ENCODE results near the gene IQSEC1.

The IQSEC1 gene

DNA sequence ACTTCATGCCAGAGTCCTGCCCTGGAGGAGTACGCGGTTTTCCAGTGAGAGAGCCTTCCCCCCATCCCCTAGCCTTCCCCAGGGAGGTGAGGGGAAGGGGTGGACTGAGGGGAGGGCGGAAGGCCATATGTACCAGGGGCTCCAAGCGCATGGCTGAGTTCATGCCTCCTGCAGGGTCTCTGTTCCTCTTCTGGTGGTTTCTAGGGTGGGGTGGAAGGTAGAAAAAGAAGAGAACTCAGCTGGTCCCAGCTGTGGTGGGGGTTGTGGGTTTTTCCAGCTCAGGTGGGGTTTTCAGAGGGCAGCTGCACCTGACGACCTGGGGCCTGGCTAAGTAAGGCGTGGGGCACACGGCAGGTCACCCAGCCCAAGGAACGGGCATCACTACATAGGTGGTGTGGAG is 10.7 kb upstream of the IQSEC1 start:
- Histone ChIP-seq H3K9ac (ENCODE audit: low read length in 2 of 2) (no peak overlapping the region), H3K27me3 (ENCODE audit: control insufficient read depth in 1 of 2, insufficient read depth in 2 of 2, low read length in 2 of 2) (no peaks in the 10 kb centered on the region), H3K27ac (ENCODE audit: low read length) (no peak overlapping the region), H3K4me3 (ENCODE audit: low read length in 2 of 2) (no peak overlapping the region), H3K36me3 (ENCODE audit: control insufficient read depth in 2 of 2, insufficient read depth in 2 of 2, low read length in 2 of 2) (no peaks in the 10 kb centered on the region), H3K4me1 (ENCODE audit: control insufficient read depth, insufficient read depth, low read length) (peaks cover 4% of the 10 kb centered on the region), H3K9me3 (ENCODE audit: control insufficient read depth in 2 of 2, low read length in 2 of 2) (no peaks in the 10 kb centered on the region)

- Histone ChIP-seq H3K27ac (ENCODE audit: low read length) (no peak overlapping the region), H3K9me3 (ENCODE audit: control insufficient read depth in 2 of 2, low read length in 2 of 2) (no peaks in the 10 kb centered on the region), H3K4me3 (ENCODE audit: low read length in 2 of 2) (no peak overlapping the region), H3K36me3 (ENCODE audit: control insufficient read depth in 2 of 2, insufficient read depth in 2 of 2, low read length in 2 of 2) (no peaks in the 10 kb centered on the region), H3K9ac (ENCODE audit: low read length in 2 of 2) (no peak overlapping the region), H3K27me3 (ENCODE audit: control insufficient read depth in 1 of 2, insufficient read depth in 2 of 2, low read length in 2 of 2) (peaks cover 0 to 2% of the 10 kb centered on the region in 2 donors), H3K4me1 (ENCODE audit: control insufficient read depth, insufficient read depth, low read length) (peaks cover 5% of the 10 kb centered on the region)
Observed at GRCh38 chr3:13083254-13083653, 10.0 kb upstream of the IQSEC1 start.

DNA sequence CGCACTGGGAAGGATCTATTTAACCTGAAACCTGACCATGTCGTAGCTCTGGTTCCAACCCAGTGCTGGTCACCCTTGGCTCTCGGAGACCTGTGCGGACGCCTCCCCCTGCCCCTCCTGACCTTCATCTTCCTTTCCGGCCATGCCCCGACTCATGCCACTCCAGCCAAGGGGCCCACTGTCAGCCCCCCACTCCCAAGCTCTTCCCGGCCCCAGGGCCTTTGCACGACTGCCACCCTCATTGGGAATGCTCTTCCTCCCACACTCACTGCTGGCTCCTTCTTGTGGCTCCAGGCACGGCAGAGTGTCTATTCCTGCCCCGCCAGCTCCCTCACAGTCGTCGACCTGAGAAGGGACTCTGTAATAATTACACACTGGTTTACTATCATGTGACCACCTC is 9.4 kb upstream of the IQSEC1 start:
- Histone ChIP-seq H3K9me3 (ENCODE audit: control insufficient read depth in 2 of 2, low read length in 2 of 2) (no peaks in the 10 kb centered on the region), H3K4me3 (ENCODE audit: low read length in 2 of 2) (no peak overlapping the region), H3K27me3 (ENCODE audit: control insufficient read depth in 1 of 2, insufficient read depth in 2 of 2, low read length in 2 of 2) (peaks cover 0 to 2% of the 10 kb centered on the region in 2 donors), H3K36me3 (ENCODE audit: control insufficient read depth in 2 of 2, insufficient read depth in 2 of 2, low read length in 2 of 2) (no peaks in the 10 kb centered on the region), H3K27ac (ENCODE audit: low read length) (no peak overlapping the region), H3K9ac (ENCODE audit: low read length in 2 of 2) (no peak overlapping the region), H3K4me1 (ENCODE audit: control insufficient read depth, insufficient read depth, low read length) (peaks cover 10% of the 10 kb centered on the region)

DNA sequence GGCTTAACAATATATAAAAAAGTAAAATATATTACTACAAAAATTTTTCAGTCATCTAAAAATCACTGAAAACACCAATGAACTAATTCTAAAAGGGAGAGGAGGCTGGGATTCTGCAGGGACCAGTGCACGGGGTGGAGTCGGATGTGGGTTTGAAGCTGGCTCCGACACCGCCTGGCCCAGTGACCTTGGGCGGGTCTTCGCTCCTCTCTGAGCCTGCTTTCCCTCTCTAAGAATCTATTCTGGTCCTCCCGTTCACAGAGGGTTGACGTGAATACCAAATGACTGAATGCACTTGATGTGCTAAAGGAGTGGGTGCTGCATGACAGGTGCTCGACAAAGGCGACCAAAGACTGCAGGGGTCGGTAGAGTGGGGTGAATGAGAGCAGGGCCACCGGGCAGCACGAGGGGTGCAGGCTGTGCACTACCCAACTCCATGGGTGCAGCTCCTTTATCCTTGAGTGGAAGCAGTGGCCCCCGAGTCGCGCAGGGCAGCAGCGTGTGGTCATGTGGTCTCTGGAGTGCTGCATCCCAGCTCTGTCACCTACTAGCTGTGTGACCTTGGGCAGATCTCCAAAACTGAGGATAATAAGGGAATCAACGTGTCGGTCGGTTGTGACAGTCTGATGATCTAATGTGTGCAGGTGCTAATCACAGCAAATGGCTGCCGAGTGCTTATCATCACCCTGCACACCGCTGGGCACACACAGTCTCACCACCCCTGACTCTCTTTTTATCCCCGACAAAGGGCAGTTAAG is 8.6 kb upstream of the IQSEC1 start:
- H3K27ac ChIP-seq (ENCODE audit: low read length): no peak overlapping the region
- H3K9me3 ChIP-seq (ENCODE audit: control insufficient read depth in 2 of 2, low read length in 2 of 2): no peaks in the 10 kb centered on the region
- peaks cover 0 to 2% of the 10 kb centered on the region in 2 donors for H3K27me3 ChIP-seq (ENCODE audit: control insufficient read depth in 1 of 2, insufficient read depth in 2 of 2, low read length in 2 of 2)
- no peaks in the 10 kb centered on the region for H3K36me3 ChIP-seq (ENCODE audit: control insufficient read depth in 2 of 2, insufficient read depth in 2 of 2, low read length in 2 of 2)
- no peak overlapping the region for H3K9ac ChIP-seq (ENCODE audit: low read length in 2 of 2)
- no peak overlapping the region for H3K4me3 ChIP-seq (ENCODE audit: low read length in 2 of 2)
- peaks cover 14% of the 10 kb centered on the region for H3K4me1 ChIP-seq (ENCODE audit: control insufficient read depth, insufficient read depth, low read length)

GRCh38 chr3:13080591-13080990 is 7.4 kb upstream of the IQSEC1 start:
- no peak overlapping the region for H3K9ac ChIP-seq (ENCODE audit: low read length in 2 of 2)
- H3K27ac ChIP-seq (ENCODE audit: low read length): no peak overlapping the region
- H3K4me3 ChIP-seq (ENCODE audit: low read length in 2 of 2): no peak overlapping the region
- no peaks in the 10 kb centered on the region for H3K9me3 ChIP-seq (ENCODE audit: control insufficient read depth in 2 of 2, low read length in 2 of 2)
- H3K27me3 ChIP-seq (ENCODE audit: control insufficient read depth in 1 of 2, insufficient read depth in 2 of 2, low read length in 2 of 2): peaks cover 10 to 12% of the 10 kb centered on the region in 2 donors
- no peaks in the 10 kb centered on the region for H3K36me3 ChIP-seq (ENCODE audit: control insufficient read depth in 2 of 2, insufficient read depth in 2 of 2, low read length in 2 of 2)
- H3K4me1 ChIP-seq (ENCODE audit: control insufficient read depth, insufficient read depth, low read length): peaks cover 14% of the 10 kb centered on the region

DNA sequence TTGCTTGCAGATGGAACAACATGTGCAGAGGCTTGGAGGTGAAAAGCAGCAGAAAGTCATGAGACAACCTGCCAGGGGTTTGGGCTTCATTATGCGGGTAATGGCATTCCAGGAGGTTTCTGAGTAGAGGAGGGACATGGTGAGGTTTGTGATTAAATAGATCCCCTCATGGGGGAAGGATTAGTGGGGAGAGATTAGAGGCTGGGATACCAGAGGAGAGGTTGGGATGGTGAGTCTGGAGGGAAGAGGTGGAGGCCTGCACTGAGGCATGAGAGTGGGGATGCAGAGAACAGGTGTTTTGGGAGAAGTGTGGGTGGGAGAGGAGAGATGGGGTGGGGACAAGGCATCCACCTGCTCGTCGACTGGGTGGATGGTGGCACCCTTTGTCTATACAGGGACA is 6.8 kb upstream of the IQSEC1 start:
- Histone ChIP-seq H3K27ac (ENCODE audit: low read length) (no peak overlapping the region), H3K36me3 (ENCODE audit: control insufficient read depth in 2 of 2, insufficient read depth in 2 of 2, low read length in 2 of 2) (no peaks in the 10 kb centered on the region), H3K4me1 (ENCODE audit: control insufficient read depth, insufficient read depth, low read length) (peaks cover 14% of the 10 kb centered on the region), H3K9me3 (ENCODE audit: control insufficient read depth in 2 of 2, low read length in 2 of 2) (no peaks in the 10 kb centered on the region), H3K4me3 (ENCODE audit: low read length in 2 of 2) (no peak overlapping the region), H3K9ac (ENCODE audit: low read length in 2 of 2) (no peak overlapping the region), H3K27me3 (ENCODE audit: control insufficient read depth in 1 of 2, insufficient read depth in 2 of 2, low read length in 2 of 2) (peaks cover 14 to 17% of the 10 kb centered on the region in 2 donors)

DNA sequence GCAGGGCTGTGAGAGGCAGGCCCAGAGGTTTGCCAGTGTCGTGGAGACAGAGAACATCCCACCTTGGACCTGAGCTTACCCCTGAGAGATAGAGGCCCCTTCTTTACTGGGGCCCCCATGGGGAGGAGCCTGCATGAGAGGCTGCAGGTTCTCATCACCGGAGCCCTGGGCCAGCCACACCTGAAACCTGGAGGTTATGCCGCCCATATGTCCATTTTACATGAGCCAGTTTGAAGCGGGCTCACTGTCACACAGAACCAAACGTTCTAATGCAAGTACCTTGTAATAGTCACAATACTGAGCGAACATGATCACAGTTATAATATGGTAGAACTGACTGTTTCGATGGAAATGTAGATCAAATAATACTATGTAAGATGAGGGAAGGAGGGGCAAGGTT is 6.3 kb upstream of the IQSEC1 start:
- Histone ChIP-seq H3K27ac (ENCODE audit: low read length) (no peak overlapping the region), H3K4me1 (ENCODE audit: control insufficient read depth, insufficient read depth, low read length) (peaks cover 14% of the 10 kb centered on the region), H3K27me3 (ENCODE audit: control insufficient read depth in 1 of 2, insufficient read depth in 2 of 2, low read length in 2 of 2) (peaks cover 19 to 22% of the 10 kb centered on the region in 2 donors), H3K9ac (ENCODE audit: low read length in 2 of 2) (no peak overlapping the region), H3K36me3 (ENCODE audit: control insufficient read depth in 2 of 2, insufficient read depth in 2 of 2, low read length in 2 of 2) (no peaks in the 10 kb centered on the region), H3K9me3 (ENCODE audit: control insufficient read depth in 2 of 2, low read length in 2 of 2) (no peaks in the 10 kb centered on the region), H3K4me3 (ENCODE audit: low read length in 2 of 2) (no peak overlapping the region)

- Histone ChIP-seq H3K9ac (ENCODE audit: low read length in 2 of 2) (no peak overlapping the region), H3K4me1 (ENCODE audit: control insufficient read depth, insufficient read depth, low read length) (peaks cover 14% of the 10 kb centered on the region), H3K36me3 (ENCODE audit: control insufficient read depth in 2 of 2, insufficient read depth in 2 of 2, low read length in 2 of 2) (no peaks in the 10 kb centered on the region), H3K27me3 (ENCODE audit: control insufficient read depth in 1 of 2, insufficient read depth in 2 of 2, low read length in 2 of 2) (peaks cover 24 to 27% of the 10 kb centered on the region in 2 donors), H3K27ac (ENCODE audit: low read length) (no peak overlapping the region), H3K4me3 (ENCODE audit: low read length in 2 of 2) (no peak overlapping the region), H3K9me3 (ENCODE audit: control insufficient read depth in 2 of 2, low read length in 2 of 2) (no peaks in the 10 kb centered on the region)
Observed at GRCh38 chr3:13079051-13079450, 5.8 kb upstream of the IQSEC1 start.

DNA sequence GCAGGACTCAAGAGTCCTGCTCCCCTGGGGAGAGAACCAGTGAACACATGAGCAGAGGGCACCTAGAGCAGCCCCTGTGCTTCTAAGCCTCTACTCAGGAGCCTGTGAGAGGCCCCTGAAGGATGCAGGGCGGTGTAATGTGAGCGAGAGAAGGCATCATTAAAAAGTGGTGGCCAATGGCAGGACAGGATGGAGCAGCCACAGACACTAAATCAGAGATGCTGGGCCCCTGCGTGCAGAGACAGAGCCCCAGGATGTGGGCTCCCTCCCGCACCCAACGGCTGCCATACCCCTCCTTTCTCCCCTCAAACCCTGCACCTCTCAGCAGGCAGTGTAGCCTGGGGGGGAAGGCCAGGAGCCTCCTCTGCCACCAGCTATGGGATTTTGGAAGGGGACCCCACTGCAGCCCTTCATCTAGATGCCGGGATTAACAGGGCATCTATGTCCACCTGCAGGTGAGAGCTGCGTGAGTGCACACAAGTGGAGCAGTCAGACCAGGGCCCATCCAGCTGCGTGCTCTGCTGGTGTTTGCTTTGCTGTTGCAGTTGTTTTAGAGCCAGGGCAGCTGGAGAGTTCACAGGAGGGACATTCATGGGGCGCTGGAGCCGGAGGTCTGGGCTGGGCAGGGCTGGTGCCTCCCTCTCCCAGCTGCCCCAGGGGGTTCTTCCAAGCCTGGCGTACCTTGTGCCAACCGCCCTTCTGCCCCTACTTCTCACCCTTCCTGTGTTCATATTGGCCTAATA is 5.1 kb upstream of the IQSEC1 start:
- Histone ChIP-seq H3K4me3 (ENCODE audit: low read length in 2 of 2) (no peak overlapping the region), H3K36me3 (ENCODE audit: control insufficient read depth in 2 of 2, insufficient read depth in 2 of 2, low read length in 2 of 2) (no peaks in the 10 kb centered on the region), H3K9me3 (ENCODE audit: control insufficient read depth in 2 of 2, low read length in 2 of 2) (no peaks in the 10 kb centered on the region), H3K27me3 (ENCODE audit: control insufficient read depth in 1 of 2, insufficient read depth in 2 of 2, low read length in 2 of 2) (peaks cover 29 to 34% of the 10 kb centered on the region in 2 donors), H3K4me1 (ENCODE audit: control insufficient read depth, insufficient read depth, low read length) (peaks cover 20% of the 10 kb centered on the region), H3K27ac (ENCODE audit: low read length) (no peak overlapping the region), H3K9ac (ENCODE audit: low read length in 2 of 2) (no peak overlapping the region)

- Histone ChIP-seq H3K4me1 (ENCODE audit: control insufficient read depth, insufficient read depth, low read length) (peaks cover 27% of the 10 kb centered on the region), H3K9ac (ENCODE audit: low read length in 2 of 2) (no peak overlapping the region), H3K4me3 (ENCODE audit: low read length in 2 of 2) (no peak overlapping the region), H3K27ac (ENCODE audit: low read length) (no peak overlapping the region), H3K9me3 (ENCODE audit: control insufficient read depth in 2 of 2, low read length in 2 of 2) (no peaks in the 10 kb centered on the region), H3K36me3 (ENCODE audit: control insufficient read depth in 2 of 2, insufficient read depth in 2 of 2, low read length in 2 of 2) (no peaks in the 10 kb centered on the region), H3K27me3 (ENCODE audit: control insufficient read depth in 1 of 2, insufficient read depth in 2 of 2, low read length in 2 of 2) (peaks cover 29 to 41% of the 10 kb centered on the region in 2 donors)
Observed at GRCh38 chr3:13077431-13078162, 4.4 kb upstream of the IQSEC1 start.
